Body of pancreas (tissue), 4 donors: Measurements from ENCODE around the gene LYSMD4. TPM values are rescaled to one million over a fixed set of nuclear protein-coding genes. Genes with fewer than 3 reads are reported as not detected.
"Not testable (repeated sequence)": the region's sequence is repeated elsewhere in the genome, so short reads cannot be mapped to it uniquely, and the experiment has no call there.

ENCODE experiments used
- ATAC-seq: fragments of 150-250 bp; one replicate; pipeline ENCODE4 v1.9.1; 2016
- DNase-seq, 4 donors: peaks; one replicate each; pipeline ENCODE4 v3.0.0-alpha.2; 2019
- H3K27ac ChIP-seq, 4 donors: fragments of 200-600 bp; sonication (generic); 1 replicate in 3 of 4; 2 replicates in 1 of 4; pipeline versions ENCODE4 v1.5.1 to v1.6.1; 2016 to 2019; ENCODE audit warnings: mild to moderate bottlenecking in 1 of 4, mixed read lengths in 1 of 4, moderate library complexity in 1 of 4
- H3K27me3 ChIP-seq, 2 donors: fragments of 200-600 bp; sonication (generic); one replicate each; pipeline ENCODE4 v1.6.0; 2016; ENCODE audit warnings: mild to moderate bottlenecking in 1 of 2
- H3K36me3 ChIP-seq, 2 donors: fragments of 200-600 bp; sonication (generic); replicated peaks in 1 of 2; 2 replicates each; pipeline ENCODE4 v1.5.1; 2016; ENCODE audit warnings: low read depth in 2 of 2; ENCODE audit not compliant: insufficient read depth in 1 of 2
- H3K4me1 ChIP-seq: fragments of 200-600 bp; sonication (generic); one replicate; pipeline ENCODE4 v1.6.0; 2016
- H3K4me3 ChIP-seq, 2 donors: fragments of 200-600 bp; sonication (generic); 1 replicate in 1 of 2; 2 replicates in 1 of 2; pipeline ENCODE4 v1.5.1; 2016 to 2019
- H3K9me3 ChIP-seq, 3 donors: fragments of 200-600 bp; sonication (generic); 1 replicate in 2 of 3; 2 replicates in 1 of 3; pipeline ENCODE4 v1.5.1; 2016
- POLR2A ChIP-seq, 3 donors: fragments of 450-650 bp; IDR thresholded peaks; one replicate each; pipeline ENCODE4 v1.6.1; 2016; ENCODE audit warnings: antibody characterized with exemption in 3 of 3, mild to moderate bottlenecking in 2 of 3
- WGBS, 2 donors: methylation state at CpG; one replicate each; pipeline ENCODE4 v1.1.5; 2017; 5-methylcytosine and 5-hydroxymethylcytosine counted together
- intact Hi-C: fragments of 100-400 bp; cut with DNase I; formaldehyde crosslinking; loops from one replicate; pipeline ENCODE4 v1.15.1; 2023
- total RNA-seq, 2 donors: library from RNA; depleted of rRNA; stranded (reverse); fragments of >200 nt; gene quantifications; one replicate each; pipeline ENCODE4 v1.1.0, GENCODE V29; 2016
- TF ChIP-seq, protein P1 (sequence below), 7 experiments: fragments of 450-650 bp in 4 of 7; fragments of 200-600 bp in 3 of 7; sonication (generic) in 3 of 7; IDR thresholded peaks; one replicate each; pipeline ENCODE4 v1.5.1; 2016 to 2019; ENCODE audit warnings: antibody characterized with exemption in 7 of 7

LYSMD4 gene
- total RNA-seq, 2 donors from 2014 or later = 0.66 to 12.5 TPM

DNA sequence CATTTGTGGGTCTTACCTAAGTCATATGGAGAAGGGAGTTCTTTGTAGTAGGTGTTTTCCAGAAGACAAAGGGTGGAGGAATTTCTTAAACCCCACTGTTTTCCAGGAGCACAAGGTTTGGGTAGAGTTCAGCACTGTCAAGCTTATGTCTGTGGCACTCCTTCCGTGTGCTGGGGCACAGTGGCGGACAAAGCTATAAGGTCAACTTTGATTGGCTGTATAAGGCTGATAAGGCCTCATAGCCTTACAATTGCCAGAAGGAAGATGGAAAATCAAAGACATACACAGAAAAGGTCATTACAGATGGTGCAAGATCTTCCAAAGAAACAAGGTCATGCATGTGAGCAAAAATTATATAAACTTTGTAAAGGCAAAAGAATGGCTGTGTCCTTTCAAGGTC is 3.5 kb upstream of the LYSMD4 start:
- 48 to 53% methylated on average over 2 of the region's 2 CpGs for WGBS, 2 donors
- ATAC-seq = no peak
- intact Hi-C loops = no loop called here
- H3K27ac ChIP-seq = no peak overlapping the region
- no peaks in the 10 kb centered on the region for H3K36me3 ChIP-seq
- H3K4me1 ChIP-seq = peaks cover 9% of the 10 kb centered on the region
- H3K27me3 ChIP-seq = no peaks in the 10 kb centered on the region
- DNase-seq = no peak
- TF ChIP-seq, protein P1, sequence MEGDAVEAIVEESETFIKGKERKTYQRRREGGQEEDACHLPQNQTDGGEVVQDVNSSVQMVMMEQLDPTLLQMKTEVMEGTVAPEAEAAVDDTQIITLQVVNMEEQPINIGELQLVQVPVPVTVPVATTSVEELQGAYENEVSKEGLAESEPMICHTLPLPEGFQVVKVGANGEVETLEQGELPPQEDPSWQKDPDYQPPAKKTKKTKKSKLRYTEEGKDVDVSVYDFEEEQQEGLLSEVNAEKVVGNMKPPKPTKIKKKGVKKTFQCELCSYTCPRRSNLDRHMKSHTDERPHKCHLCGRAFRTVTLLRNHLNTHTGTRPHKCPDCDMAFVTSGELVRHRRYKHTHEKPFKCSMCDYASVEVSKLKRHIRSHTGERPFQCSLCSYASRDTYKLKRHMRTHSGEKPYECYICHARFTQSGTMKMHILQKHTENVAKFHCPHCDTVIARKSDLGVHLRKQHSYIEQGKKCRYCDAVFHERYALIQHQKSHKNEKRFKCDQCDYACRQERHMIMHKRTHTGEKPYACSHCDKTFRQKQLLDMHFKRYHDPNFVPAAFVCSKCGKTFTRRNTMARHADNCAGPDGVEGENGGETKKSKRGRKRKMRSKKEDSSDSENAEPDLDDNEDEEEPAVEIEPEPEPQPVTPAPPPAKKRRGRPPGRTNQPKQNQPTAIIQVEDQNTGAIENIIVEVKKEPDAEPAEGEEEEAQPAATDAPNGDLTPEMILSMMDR (IDR thresholded peaks at IDR 0.05) = no peak
- TF ChIP-seq POLR2A (IDR thresholded peaks at IDR 0.05) = no peak
- H3K4me3 ChIP-seq = no peak overlapping the region
- no peaks in the 10 kb centered on the region for H3K9me3 ChIP-seq

DNA sequence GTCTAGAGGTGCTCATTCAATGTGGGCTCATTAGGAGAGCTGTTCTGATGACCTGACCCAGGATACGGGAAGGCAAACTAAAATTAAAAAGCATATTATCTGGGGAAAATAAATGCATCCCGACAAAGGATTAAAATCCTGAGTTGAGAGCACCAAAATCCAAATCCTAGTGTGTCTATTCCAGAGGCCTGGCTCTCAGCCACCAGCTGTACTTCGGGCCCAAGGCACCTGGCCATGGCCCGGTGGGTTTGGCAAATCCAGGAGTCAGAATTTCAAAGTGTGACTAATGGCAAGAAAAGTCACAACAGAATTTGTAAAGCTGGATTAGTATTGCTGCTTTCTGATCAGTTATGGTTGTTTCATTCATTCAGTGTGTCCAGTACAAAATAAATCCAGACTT is 2.6 kb upstream of the LYSMD4 start:
- Histone ChIP-seq H3K27ac (no peak overlapping the region), H3K9me3 (no peaks in the 10 kb centered on the region), H3K4me1 (peaks cover 13% of the 10 kb centered on the region), H3K36me3 (no peaks in the 10 kb centered on the region), H3K27me3 (no peaks in the 10 kb centered on the region), H3K4me3 (no peak overlapping the region)
- no peak for ATAC-seq
- intact Hi-C loops = no loop called here
- DNase-seq = no peak
- 83 to 86% methylated on average over 4 of the region's 4 CpGs for WGBS, 2 donors
- TF ChIP-seq, protein P1 (IDR thresholded peaks at IDR 0.05) = no peak
- TF ChIP-seq POLR2A (IDR thresholded peaks at IDR 0.05) = no peak

DNA sequence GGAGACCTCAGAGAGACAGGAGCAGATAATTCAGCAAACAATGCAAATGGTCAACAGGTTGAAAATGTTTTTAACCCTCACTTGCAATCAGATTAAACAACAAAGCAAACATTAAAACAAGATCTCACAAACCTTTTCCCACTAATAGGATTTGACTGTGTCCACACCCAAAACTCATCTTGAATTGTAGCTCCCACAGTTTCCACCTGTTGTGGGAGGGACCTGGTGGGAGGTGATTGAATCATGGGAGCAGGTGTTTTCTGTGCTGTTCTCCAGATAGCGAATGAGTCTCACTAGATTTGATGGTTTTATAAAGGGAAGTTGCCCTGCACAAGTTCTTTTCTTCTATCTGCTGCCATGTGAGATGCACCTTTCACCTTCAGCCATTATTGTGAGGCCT is 1.3 kb upstream of the LYSMD4 start:
- H3K9me3 ChIP-seq = no peaks in the 10 kb centered on the region
- 96 to 100% methylated on average over 1 of the region's 1 CpG for WGBS, 2 donors
- H3K27me3 ChIP-seq = no peaks in the 10 kb centered on the region
- DNase-seq = no peak
- no peak for TF ChIP-seq POLR2A (IDR thresholded peaks at IDR 0.05)
- TF ChIP-seq, protein P1 (IDR thresholded peaks at IDR 0.05) = no peak
- H3K4me1 ChIP-seq = peaks cover 13% of the 10 kb centered on the region
- H3K36me3 ChIP-seq = no peaks in the 10 kb centered on the region
- H3K27ac ChIP-seq = no peak overlapping the region
- no peak for ATAC-seq
- H3K4me3 ChIP-seq = no peak overlapping the region
- intact Hi-C loops = no loop called here

DNA sequence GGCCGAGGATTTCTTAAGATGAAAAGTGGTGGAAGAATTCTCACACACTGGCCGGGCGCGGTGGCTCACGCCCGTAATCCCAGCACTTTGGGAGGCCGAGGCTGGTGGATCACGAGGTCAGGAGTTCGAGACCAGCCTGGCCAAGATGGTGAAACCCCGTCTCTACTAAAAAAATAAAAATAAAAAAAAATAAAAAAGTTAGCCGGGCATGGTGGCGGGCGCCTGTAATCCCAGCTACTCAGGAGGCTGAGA is 729 bp upstream of the LYSMD4 start:
- H3K36me3 ChIP-seq, intact Hi-C loops, H3K9me3 ChIP-seq, DNase-seq, H3K4me3 ChIP-seq, ATAC-seq, H3K27me3 ChIP-seq: not testable (repeated sequence)
- Histone ChIP-seq H3K4me1 (peaks cover 13% of the 10 kb centered on the region), H3K27ac (peak overlapping the region in 3 of 4 donors; percentile 84 to 87 (median 84))
- 94 to 97% methylated on average over 13 of the region's 13 CpGs for WGBS, 2 donors

DNA sequence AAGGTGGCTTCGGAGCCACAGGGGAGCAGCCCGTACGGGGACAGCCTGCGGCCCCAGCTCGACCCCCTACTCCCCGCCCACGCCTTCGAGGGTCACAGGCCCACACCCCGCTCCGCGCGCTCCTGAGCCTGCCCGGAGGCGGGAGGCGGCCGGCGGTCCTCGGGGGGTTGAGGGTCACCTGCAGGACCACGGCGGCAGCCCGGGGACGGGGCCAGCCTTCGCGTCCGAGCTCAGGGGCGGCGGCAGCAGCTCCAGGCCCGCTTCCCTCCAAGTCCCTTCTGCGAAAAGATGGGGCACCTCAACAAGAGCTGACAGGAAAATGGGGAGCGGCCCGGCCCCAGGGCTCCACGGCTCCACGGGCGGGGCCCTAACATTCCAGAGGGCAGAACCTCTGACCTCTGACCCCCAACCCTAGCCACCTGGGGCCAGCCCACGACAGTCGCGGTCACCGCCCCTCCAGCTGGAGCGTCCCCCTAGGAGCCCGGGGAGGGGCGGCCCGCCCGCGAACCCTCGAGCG is 428 bp downstream of the LYSMD4 start:
- H3K27ac ChIP-seq = peak overlapping the region; percentile 65 to 87 (median 84)
- H3K9me3 ChIP-seq = no peaks in the 10 kb centered on the region
- peaks cover 13% of the 10 kb centered on the region for H3K4me1 ChIP-seq
- DNase-seq (peak in 2 of 4 donors; percentile 27 to 28), ATAC-seq (peak; percentile 31)
- WGBS, 2 donors = 0% methylated on average over 8 to 45 of the region's 46 CpGs
- TF ChIP-seq POLR2A (IDR thresholded peaks at IDR 0.05) = no peak
- TF ChIP-seq, protein P1 (IDR thresholded peaks at IDR 0.05) = no peak
- H3K36me3 ChIP-seq = no peaks in the 10 kb centered on the region
- peak overlapping the region; percentile 64 to 81 for H3K4me3 ChIP-seq
- H3K27me3 ChIP-seq = no peaks in the 10 kb centered on the region
- intact Hi-C loops = no loop called here
